HL-60 (cell line): ENCODE results near the gene TCTN1.

Experiments used
- CTCF ChIP-seq: IDR thresholded peaks from one replicate; pipeline ENCODE4 v1.5.1; 2011; ENCODE audit warnings: low read length, control low read depth, inconsistent platforms; ENCODE audit not compliant: insufficient read depth
- GABPA ChIP-seq: IDR thresholded peaks from 2 replicates; pipeline ENCODE4 v1.6.1; 2012; ENCODE audit warnings: low read depth
- POLR2AphosphoS5 ChIP-seq: IDR thresholded peaks from 2 replicates; pipeline ENCODE4 v1.6.1; 2012; ENCODE audit warnings: low read depth
- REST ChIP-seq: IDR thresholded peaks from 2 replicates; pipeline ENCODE4 v1.6.1; 2012; ENCODE audit warnings: low read depth; ENCODE audit not compliant: insufficient replicate concordance
- SPI1 ChIP-seq: IDR thresholded peaks from 2 replicates; pipeline ENCODE4 v1.6.1; 2012; ENCODE audit warnings: low read depth, mild to moderate bottlenecking, borderline replicate concordance

DNA sequence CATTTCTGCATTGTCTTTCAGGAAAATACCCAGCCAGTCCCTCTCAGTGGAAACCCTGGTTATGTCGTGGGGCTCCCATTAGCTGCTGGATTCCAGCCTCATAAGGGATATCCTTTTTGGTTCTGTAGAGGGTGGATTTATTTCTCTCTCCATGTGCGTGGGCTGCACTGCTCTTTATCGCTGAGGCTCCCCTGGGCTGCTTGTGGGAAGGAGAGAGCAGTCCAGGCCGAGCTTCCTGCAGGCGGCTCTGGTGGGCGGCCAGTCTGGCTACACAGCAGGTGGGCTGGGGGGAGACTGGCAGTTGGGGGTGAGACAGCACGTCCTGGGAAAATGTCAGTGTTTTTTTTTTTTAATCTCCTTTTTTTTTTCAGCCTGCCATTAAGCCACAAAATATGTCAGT lies 27.6 kb downstream of the TCTN1 start:
- TF ChIP-seq CTCF, result no peak
- TF ChIP-seq POLR2AphosphoS5, result no peak
- no peak for TF ChIP-seq REST
- no peak for TF ChIP-seq GABPA
- TF ChIP-seq SPI1, result no peak
